Activated CD4-positive, alpha-beta T cell treated with anti-CD3 and anti-CD28 coated beads, Interleukin-10, Interleukin-2, amounts not matched to agents 100 ng/mL and 50 ng/mL, durations not matched to agents 16 hours and 8 hours (primary cell): ENCODE results near the gene IQCK.
"Not testable (repeated sequence)": the region's sequence is repeated elsewhere in the genome, so short reads cannot be mapped to it uniquely, and the experiment has no call there.

ENCODE experiments used
- DNase-seq: peaks from one replicate; pipeline ENCODE4 v3.0.0-alpha.2; 2020

IQCK gene, protein sequence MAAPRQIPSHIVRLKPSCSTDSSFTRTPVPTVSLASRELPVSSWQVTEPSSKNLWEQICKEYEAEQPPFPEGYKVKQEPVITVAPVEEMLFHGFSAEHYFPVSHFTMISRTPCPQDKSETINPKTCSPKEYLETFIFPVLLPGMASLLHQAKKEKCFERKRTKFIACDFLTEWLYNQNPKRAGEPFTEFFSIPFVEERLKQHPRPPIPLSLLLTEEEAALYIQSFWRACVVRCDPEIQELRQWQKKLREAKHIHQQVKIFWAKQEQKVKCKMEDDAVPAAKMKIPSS

DNA sequence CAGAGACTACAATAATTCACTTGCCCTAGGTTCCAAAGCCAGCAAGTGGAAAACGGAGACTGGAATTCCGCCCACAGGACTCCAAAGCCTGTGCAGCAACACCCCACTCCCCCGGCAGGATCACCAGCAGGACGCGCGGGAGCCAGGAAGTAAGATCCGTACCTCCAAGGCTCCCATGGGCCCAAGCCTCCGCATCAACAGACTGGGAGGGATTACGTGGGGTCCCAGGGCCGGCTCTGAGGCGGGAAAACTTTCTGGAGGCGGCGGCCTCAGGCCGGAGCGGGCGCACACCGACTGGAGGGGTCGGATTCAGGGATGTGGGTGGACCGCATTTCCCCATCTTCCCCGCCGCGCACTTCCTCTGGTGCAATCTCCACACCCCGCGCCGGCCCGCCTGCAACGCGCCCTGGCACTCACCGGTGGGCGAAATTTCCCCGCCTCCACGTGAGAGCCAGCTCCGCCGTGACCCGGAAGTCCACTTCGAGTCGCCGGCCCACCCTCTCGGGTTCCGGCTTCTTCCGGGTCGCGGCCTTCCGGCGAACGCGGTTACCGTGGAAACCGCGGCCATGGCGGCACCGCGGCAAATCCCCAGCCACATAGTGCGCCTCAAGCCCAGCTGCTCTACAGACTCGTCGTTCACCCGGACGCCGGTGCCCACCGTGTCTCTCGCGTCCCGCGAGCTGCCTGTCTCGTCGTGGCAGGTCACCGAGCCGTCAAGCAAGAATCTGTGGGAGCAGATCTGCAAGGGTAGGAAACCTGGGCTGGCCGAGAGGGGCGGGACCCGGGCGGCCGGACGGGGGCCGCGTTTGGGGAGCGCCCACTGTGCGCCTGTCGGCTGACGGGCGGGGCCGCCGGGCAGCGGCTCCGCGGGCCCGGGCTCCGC lies at the start of gene IQCK, which contains the start of gene KNOP1:
IQCK (plus strand) TSS at position 531 of the 883 bp plus-strand sequence; CDS start at position 567, 36 bp downstream.
KNOP1 (minus strand) TSS at position 487 of the 883 bp plus-strand sequence. CDS start 3,192 bp downstream, outside the sequence.
- peak; percentile 93 for DNase-seq

DNA sequence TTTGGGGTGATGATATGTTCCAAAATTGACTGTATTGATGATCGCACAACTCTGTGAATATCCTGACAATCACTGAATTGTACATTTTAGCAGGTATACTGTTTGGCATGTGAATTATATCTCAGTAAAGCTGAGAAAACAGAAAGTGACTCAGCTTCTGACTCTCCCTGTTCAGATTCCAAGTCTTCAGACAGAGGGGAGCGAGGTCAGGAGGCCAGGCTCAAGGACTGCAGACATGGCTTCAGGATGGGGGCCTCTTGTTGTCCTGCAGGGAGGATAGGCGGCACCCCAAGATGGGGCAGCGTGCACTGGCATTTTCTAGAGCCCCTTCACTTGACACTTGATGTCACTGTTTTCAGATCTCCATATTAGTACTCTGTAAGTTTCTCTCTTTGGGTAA lies 45.7 kb upstream of the IQCK start:
- DNase-seq: no peak

DNA sequence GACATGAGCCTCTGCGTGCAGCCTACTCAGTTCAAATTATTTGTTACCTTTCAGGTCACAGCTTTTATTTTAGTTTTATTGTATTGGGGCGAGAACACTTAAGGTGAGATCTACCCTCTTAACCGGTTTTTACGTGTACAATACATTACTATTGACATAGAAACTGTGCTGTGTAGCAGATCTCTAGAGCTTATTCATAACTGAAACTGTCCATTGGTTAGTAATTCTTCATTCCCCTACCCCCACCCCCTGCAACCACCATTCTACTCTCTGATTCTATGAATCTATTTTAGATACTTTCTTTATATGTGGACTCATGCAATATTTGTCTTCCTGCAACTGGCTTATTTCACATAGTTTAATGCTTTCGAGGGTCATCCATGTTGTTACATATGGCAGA lies 43.6 kb upstream of the IQCK start:
- DNase-seq: no peak

DNA sequence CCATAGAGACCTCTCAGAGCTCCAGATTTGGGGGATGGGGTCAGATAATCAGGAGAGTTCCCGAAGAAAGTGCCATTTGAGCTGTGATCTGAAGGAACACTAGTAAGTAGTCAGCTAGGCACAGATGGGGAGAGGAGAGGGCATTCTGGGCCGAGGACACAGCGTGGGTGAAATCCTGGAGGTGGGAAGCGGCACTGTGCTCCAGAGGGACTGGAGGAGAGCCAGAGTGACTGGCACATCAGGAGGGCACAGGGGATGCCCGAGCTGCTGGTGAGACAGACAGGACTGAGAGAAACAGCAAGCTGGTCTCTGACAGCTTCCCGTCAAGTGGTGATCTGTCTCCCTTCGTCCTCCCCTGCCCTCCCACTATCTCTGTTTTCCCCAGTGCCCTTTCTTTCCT lies 40.7 kb upstream of the IQCK start:
- DNase-seq: no peak

DNA sequence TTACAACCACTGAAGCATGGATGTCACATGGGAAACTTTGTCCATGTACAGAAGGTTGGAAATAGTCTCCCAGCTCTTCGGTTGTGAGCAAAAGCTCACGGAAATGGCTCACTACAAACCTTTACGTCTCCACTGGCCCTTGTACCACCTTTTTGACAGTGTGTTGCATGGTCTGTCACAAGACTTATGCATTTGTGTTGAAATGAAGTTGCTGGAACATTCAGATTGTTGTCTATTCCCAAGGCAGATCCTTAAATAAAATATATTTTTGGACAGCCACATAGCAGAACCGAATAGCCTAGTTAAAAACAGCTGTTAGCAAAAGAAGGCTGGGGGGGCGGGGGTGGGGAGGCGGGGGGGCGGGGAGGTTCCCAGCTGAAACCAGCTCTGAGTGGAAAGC lies 39.3 kb upstream of the IQCK start:
- DNase-seq: no peak

DNA sequence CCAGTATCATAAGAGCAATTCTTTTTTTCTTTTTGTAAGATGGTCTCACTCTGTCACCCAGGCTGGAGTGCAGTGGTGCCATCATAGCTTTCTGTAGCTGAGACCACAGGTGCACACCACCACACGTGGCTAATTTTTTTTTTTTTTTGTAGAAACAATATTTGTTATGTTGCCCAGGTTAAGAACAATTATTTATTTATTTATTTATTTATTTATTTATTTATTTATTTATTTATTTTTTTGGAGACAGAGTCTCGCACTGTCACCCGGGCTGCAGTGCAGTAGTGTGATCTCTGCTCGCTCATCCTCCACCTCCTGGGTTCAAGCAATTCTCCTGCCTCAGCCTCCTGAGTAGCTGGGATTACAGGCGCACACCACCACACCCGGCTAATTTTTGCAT lies 38.8 kb upstream of the IQCK start:
- not testable (repeated sequence) for DNase-seq

DNA sequence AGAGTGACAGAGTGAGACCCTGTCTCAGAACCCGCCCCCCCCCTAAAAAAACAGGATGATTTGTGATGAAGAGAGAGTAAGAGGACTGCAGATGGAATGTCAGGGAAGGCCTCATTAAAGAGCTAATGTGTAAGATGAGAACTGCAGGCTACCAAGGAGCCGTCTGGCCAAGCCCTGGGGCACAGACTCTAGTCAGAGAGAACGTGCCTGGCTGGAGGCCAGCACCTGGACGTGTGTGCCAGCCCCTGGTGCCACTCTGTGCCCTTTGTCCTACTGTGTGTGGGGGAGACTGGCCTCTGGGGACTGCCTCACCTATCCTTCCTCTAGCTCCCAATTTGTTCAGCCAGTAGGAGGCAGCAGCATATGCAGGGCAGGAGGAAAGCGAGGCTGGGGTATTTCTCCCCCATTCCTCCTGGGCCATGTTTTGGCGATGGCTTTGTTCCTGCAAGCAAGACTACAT lies 37.2 kb upstream of the IQCK start:
- DNase-seq: no peak

DNA sequence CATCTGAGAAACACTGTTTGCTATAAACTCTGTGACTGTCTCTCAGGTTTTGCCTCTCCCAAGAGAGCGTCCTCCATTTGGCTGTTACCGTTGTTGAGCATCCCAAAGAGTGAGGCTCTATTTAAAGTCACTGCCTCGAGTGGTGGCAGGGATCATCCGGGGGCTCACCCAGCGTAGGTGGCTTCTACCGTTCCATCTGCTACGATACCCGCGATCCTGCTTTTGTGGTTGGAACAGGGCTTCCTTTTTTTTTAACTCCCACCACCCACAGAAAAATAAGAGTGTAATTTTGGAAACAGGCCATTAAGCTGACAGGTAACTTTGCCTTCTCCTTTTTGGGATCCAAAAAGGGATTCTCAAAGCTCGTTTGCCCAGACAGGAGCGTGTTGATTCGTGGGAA lies 36.4 kb upstream of the IQCK start:
- DNase-seq: no peak

DNA sequence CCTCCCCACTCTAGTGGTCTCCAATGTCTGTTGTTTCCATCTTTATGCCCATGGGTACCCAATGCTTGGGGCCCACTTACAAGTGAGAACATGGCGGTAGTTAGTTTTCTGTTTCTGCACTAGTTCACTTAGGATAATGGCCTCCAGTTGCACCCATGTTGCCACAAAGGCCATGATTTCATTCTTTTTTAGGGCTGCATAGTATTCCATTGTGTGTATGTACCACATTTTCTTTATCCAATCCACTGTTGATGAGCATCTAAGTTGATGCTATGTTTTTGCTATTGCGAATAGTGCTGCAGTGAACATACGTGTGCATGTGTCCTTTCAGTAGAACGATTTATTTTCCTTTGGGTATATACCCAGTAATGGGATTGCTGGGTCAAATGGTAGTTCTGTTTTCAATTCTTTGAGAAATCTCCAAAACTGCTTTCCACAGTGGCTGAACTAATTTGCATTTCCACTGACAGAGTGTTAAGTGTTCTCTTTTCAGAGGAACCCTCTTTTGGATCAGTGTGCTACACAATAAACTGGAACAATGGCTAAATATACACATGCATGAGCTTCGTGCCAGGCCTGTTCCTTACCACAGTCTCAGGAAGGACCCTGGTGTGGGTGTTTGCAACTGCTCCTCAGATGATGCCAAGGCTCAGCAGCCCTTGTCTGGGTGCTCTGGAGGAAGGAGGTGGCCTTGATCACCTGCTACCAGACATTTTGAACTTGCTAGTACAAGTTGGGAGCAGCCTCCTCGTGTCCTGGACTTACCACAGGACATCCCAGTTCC lies 34.4 kb upstream of the IQCK start:
- DNase-seq: no peak

DNA sequence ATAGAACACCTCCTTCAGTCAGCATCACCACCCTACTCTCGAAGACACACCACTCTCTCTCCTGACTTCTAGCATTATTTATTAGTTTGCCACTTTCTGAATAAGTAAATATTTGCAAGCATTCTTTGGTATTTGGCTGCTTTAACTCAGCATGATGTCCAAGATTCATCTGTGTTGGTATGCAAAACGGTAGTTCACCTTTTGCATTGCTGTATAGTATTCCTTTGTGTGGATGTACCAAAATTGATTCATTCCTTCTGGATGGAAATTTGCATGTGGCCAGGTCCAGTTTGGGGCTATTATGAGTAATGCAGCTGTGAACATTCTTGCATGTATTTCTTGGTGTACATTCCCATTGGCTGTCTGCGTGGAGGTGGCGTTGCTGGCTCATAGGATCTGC lies 32.9 kb upstream of the IQCK start:
- no peak for DNase-seq

DNA sequence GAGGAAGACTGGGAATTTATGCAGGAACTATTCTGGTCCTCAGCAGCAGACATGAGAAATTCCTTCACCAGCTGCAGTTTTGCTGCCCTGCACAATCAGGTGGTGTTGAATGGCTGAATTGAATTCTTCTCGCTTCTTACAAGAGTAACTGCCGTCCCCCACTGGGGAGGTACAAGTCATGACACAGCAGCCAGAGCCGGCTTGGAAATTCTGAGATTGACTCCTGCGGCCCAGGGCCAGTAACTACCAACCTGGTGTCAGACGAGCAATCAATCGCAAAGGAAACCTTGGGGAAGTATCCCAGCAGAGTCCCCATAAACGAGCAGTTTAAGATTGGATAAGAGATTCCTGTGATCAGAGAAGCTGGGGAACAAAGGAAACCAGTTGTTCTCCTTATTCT lies 30.8 kb upstream of the IQCK start:
- DNase-seq: no peak

DNA sequence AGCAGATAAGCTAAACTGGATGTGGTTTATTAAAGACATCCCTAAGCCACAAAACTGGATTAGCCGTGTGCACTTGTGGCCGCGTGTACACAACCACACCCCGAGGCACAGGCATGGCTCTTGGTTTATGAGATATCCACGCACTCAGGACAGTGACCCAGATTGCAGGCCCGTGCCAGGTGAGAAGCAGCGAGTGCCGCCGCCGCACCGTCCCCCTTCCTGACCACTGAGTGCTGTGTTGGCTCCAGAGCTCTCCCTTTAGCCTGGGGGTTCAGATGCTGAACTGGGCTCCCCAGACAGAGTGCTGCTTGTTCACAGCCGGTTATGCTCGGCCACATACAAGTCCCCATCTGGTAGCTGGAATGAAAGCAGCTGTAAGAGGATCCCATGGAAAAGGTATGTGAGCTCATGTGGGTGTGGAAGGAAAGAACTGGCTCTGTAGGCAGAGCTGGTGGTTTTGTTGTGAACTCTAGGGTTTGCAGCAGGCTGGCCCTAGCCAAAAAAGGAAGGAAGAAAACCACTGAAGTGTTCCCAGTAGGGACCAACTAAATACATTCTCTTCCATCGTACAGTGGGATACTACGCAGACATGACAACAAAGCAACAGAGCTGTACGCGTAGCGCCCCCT lies 29.6 kb upstream of the IQCK start:
- no peak for DNase-seq

DNA sequence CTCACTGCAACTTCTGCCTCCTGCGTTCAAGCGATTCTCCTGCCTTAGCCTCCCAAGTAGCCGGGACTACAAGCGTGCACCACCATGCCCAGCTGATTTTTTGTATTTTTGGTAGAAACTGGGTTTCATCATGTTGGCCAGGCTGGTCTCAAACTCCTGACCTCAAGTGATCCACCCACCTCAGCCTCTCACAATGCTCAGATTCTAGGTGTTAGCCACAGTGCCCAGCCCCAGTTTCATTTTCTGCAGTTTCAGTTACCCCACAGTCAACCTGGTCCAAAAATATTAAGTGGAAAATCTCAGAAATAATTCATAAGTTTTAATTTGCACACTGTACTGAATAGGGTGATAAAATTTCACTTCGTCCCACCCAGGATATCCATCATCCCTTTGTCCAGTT lies 28.7 kb upstream of the IQCK start:
- DNase-seq: peak; percentile 23

DNA sequence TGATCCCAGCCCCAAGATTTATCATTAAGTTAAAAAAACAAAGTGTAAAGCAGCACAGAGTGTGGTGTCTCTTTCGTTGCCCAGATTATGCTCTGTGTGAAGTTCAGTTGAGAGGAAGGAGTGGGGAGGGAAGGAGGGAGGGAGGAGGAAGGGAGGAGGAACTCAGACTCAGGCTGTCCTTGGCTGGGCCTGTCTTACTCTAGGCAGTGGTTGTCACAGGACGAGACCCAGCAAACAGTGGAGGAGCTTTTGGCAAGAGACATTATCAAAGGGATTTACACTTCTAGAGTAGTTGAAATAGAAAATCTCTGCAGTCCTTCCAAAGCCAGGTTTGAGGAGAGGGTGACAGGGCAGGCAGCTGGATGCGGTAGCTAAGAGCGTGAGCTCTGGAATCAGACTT lies 27.9 kb upstream of the IQCK start:
- no peak for DNase-seq

DNA sequence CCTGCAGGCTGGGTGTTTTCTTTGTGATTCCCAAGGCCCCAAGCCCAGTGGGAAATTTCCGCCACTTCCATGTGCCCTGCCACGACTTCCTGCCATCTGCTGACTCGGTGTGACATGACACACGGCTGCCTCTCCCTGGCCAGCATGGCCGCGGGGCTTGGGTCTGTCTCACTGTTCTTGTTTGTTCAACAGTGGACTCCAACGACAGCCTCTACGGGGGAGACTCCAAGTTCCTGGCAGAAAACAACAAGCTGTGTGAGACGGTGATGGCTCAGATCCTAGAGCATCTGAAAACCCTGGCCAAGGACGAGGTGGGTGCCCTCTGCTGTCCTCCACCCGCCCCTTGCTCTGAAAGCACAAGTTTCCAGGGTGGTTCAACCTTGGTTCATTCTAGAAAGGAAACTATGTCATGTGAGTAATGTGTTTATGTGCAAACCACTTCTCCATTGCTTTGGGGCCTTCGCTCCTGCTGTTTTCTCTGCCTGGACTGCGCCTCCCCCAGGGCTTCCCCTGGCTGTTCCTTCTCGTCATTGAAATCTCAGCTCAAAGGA lies 26.8 kb upstream of the IQCK start:
- no peak for DNase-seq

DNA sequence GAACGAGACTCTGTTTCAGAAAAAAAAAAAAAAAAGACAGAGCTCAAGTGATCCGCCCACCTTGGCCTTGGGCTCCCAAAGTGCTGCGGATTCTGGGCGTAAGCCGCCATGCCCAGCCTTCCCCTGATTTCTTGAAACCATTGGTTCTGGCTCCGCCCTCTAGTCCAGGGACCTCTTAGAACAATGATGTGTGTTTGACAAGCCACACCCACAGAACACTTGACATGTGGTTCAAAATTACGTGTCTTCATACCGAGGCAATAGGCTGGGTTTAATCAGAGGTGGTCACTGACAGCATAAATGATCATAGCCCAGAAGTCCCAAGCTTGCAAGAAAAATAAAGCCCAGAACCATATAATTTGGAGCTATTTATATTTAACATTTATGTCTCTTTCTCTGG lies 23.1 kb upstream of the IQCK start:
- no peak for DNase-seq

DNA sequence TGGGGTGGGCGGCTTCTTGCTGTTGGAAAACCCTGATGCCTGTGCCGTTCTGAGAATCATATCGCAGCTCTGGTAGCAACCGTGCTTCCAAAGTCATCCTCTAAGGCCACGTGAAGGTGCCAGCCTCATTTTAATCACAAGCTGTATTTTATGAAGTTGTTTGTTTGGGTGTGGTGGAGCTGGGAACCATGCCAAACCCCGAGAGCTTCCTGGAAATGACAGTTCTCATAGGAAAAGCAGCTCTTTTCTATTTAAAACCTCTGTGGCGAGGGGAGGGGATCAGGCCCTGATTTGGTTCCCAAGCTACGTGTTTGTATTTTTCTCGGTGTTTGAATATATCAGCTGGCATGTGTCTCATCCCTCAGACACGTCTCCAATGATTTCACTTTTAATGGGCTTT lies 21.7 kb upstream of the IQCK start:
- DNase-seq: peak; percentile 26

DNA sequence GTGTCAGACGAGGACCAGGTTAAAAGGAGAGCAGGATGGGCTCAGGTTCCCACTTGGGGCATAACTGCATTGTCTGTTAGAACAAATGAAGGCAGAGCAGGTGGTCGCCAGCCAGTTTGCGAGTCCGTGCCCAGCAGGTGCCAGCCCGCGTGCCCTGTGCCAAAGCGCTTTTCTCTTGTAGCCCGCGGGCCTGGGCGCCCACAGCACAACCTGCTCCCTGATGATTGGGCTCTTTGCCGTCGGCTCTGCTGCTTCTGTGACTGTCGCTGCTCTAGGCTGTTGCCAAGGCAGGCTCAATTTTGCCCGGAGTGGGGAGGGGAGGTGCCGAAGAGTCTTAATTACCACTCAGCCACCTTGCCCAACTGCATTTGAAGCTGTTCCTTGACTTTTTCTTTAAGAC lies 21.1 kb upstream of the IQCK start:
- DNase-seq: no peak

DNA sequence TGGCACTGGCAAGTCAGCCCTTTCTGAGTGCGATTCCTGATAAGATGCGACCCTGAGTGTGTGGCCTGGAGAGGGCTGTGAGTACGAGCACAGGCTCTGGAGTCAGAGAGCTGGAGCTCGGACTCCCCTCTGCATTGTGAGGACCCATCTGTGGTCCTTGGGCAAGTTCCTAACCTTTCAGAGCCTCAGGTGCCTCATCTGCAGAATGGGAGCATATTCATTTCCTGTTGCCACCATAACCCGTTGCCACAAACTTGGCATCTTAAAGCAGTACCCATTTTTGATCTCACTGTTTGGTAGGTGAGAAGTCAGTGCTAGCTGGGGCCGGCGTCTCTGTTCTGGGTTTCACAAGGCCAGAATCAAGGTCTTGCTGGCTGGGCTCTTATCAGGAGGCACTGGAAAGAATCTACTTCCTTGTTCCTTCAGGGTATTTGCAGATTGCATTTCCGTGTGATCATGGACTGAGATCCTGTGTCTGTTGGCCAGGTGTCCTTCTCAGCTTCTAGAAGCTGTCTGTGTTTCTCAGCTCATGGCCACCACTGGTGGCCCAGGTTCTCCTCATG lies 20.2 kb upstream of the IQCK start:
- no peak for DNase-seq

DNA sequence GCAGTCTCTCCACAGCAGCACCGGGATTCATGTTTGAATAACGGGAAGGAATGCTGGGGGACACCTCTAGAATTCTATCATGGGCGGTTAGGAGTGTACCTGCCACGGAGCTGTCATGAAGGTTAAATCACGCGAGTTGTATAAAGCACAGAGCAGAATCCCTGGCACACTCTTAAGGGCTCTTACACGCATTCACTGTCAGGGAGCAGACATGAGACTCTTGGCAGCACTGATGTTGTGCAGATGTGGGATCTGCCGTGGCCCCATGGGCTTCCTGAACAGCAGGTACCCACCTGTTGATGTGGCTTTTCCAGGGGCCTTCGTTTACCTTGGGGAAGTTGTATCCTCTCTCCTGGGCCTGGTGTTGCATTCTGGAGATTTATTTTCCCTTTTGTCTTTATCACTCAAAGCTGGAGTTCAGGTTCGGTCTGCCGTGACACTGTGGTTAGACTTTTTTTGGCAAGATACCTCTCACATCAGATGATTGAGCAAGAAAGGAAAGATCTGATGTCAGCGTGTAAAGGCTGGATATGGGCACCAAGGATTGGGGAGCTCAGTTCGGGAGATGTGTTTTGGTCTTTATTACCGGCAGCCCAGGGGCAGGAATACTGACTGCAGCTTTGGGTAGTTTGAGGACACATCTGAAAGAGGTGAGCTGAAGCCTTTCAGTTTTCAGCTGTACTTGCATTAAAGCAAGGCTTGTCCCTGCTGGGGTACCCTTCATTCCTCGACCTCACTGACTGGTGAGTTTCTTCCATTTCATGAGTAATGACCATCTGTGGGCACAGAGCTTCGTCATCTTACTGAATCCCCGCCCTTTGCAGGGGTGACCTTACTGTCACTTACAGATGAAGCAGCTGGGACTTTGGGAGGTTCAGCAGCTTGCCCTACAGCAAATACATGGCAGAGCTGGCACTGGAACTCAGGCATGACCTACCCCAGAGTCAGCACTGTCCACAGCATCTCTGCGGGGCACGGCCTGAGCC lies 19.3 kb upstream of the IQCK start:
- no peak for DNase-seq

DNA sequence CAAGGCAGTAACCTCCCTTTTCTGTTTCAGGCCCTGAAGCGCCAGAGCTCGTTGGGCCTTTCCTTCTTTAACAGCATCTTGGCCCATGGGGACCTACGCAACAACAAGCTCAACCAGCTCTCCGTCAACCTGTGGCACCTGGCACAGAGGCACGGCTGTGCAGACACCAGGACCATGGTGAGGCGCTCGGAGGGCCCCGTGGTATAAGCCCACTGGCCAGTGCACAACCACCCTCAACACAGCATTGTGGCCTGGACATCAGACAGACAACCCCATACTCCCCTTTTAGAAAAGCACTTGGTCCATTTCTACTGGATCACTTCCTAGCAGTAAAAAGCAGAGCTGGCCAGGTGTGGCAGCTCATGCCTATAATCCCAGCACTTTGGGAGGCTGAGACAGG lies 18.6 kb upstream of the IQCK start:
- DNase-seq: no peak
